Measurements from ENCODE around the gene QSOX1.

The QSOX1 gene

GRCh38 chr1:180232521-180233043 is 77.9 kb downstream of the QSOX1 start:
- DNase-seq (ENCODE audit: low read depth in 1 of 2, low spot score in 1 of 2), result no peak

GRCh38 chr1:180233191-180234011 is 78.7 kb downstream of the QSOX1 start:
- no peak for DNase-seq (ENCODE audit: low read depth in 1 of 2, low spot score in 1 of 2)

- no peak for DNase-seq (ENCODE audit: low read depth in 1 of 2, low spot score in 1 of 2)
Observed at GRCh38 chr1:180234369-180235076, 79.9 kb downstream of the QSOX1 start.

DNA sequence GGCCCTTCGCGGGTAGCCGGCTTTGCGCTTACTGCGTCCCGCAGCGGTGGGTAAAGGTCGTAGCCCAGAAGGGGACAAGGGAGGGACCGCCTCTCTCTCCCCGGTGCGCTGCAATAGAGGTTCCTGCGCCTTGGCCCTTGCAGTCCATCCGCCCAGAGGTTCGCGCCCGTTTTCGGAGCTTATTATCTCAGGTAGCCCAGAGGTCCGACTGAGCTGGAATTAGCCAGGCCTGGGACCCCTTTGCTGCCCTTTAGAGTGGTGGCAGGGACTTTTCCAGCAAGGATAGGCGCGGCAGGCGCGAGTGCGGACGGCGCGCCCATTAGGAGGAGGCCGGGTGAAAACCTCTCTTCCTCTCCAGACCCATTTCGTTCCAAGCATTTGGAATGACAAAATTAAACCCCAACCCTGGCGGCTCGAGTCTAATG is 80.4 kb downstream of the QSOX1 start:
- no peak for DNase-seq (ENCODE audit: low read depth in 1 of 2, low spot score in 1 of 2)

- no peak for DNase-seq (ENCODE audit: low read depth in 1 of 2, low spot score in 1 of 2)
Observed at GRCh38 chr1:180235502-180236239, 81.0 kb downstream of the QSOX1 start.

DNA sequence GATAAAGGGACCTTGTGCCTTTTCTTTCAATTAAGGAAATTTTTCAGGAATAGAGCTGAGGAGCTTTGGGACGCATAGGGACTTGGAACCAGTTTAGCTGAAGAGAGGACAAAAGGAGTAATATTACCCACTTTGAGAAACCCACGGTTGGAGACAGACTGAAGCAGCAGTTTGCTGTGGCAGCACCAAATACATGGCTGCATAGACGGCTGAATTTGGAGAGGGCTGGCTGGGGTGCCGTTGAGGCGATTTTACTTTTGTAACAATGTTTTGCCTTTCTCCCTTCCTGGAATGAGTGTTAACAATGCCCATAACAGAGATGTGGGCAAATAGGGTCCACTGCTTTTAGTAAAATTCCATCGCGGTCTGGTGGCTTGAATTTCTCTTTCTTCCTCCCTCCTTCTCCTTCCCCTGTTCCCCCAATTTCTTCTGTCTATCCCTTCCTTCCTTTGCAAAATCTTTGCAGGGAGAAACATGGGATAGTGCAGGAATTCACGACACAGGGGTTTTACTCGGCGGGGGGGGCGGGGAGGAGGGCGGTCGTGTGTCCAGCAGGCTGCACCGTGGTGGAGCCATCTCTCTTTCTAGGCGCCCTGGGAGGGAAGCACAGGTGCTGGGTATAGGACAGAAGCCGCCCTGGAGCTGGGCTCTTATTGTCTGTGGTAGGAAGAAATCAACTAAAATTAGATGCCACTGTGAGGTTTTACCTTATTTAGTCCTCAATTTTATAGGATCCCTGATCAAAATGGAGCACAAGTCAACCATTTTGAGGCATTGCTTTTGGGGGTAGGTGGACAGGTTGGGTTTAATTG is 82.2 kb downstream of the QSOX1 start:
- DNase-seq (ENCODE audit: low read depth in 1 of 2, low spot score in 1 of 2), result no peak

GRCh38 chr1:180237869-180238476 is 83.3 kb downstream of the QSOX1 start:
- DNase-seq (ENCODE audit: low read depth in 1 of 2, low spot score in 1 of 2), result no peak

GRCh38 chr1:180238675-180239074 is 84.0 kb downstream of the QSOX1 start:
- DNase-seq (ENCODE audit: low read depth in 1 of 2, low spot score in 1 of 2), result no peak

DNA sequence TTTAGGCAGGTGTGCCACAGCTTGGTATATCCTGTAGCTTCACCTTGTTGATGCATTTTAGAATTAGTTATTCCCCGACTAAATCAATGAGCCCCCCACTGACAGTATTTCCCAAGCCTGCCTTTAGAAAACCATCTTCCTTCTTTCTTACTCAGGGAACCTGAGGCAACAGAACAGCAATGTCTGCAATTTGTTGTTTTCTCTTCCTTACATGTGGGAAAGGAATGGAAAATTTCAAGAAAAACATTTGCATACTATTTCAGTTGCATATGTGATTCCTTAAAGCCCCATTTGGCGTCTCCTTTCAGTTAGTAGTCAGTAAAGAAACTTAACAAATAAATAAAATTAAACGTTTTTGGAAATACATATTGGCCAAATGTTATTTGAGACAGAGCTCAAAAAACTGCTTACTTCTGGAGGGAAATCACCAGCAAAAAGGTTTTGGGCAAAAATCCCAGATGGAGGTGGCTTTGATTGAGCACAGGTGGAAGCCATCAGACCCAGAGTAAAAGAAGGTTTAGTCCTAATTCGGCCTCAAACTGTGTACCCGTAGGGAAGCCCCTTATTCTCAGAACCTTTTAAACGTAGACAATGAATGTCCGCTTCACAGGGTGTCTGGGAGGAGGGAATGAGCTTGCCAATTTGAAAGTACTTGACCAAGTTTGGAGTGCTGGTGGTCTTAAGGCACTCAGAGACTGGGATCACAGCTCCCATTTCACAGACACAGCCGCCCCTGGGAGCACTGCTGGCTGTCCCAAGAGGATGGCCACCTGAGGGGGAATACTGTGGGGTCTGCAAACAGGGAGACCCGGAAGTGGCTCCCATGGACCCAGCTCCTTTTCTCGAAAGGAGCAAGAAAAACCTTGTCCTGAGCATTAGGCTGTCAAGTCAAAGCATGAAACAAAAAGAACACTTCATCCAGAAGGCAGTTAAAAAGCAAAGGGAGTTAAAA is 84.8 kb downstream of the QSOX1 start:
- DNase-seq (ENCODE audit: low read depth in 1 of 2, low spot score in 1 of 2), result no peak

DNA sequence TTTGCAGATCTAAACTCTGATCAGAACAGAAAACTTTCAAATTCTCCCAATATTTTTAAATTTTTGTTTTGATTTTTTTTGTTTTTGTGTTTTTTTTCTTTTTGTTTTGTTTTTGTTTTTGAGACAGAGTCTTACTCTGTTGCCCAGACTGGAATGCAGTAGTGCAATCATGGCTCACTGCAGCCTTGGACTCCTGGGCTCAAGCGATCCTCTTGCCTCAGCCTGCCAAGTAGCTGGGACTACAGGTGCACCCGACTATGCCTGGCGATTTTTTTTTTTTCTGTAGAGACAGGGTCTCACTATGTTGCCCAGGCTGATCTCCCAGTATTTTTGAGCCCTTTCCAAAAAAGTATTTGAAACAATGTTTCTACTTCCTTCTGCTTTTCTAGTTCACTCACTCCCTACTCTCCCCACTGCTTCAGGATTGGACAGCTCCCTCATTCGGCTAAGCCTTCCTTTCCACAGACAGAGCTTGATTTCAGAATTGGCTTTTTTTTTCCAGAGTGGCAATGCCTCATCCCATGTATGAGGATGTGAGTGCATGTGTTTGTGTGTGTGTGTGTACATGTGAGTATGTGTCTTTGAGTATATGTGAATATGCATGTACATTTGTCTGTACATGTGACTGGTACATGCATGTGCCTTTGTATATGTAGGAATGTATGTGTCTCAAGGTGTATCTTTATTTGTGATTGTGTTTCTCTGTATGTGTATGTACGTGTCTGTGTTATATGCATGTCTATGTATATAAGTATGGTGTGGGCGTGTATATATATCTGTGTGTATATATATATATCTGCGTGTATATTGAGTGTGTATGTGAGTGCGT is 87.3 kb downstream of the QSOX1 start:
- no peak for DNase-seq (ENCODE audit: low read depth in 1 of 2, low spot score in 1 of 2)

DNA sequence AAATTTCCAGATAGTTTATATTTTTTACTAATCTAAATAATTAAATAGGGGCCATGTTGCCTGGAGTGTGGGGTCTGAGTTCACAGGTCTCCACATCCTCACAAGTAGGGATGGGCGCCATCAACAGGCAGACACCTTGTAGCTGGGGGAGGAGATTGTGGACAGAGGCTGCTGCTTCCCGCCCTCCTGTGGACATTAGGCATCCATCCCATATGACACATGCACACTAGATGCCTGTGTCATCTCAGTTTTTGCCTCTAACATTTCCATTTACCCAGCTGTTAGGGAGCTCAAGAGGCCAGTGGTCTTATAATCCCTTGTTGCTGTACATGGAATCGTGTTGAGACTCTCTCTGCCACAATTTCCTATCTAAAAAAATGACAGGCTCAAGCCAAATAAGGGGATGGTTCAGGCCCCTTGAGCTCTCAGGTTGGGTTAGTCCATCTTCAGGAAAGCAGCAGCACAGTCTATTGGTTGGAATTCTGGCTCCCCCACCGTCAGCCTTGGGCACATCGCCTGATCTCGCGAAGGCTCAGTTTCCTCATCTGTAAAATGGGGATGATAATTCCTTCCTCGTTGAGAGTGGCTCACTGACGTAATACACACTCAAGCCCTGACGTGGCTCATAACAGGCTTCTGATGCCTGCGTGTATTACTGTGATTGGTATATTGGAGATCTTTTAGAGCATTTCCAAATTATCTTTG is 89.0 kb downstream of the QSOX1 start:
- DNase-seq (ENCODE audit: low read depth in 1 of 2, low spot score in 1 of 2), result no peak

DNA sequence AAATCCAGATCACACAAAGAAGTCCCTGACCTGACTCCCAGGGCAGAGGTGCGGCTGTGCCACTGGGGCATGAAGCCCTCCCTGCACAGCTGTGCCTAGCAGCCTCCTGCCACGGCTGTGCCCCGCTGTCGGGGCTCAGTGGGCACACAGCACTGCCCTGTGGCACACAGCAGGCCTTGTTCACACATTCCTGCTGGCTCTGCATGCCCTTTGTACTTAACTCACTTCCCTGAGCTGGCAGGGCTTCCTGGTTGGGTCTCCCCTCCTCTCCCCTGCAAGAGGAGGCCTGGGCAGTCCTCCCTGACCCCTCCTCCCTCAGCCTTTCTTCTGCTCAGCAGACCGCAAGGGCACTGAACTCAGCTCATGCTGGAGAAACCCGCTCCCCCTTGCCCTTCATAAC is 90.2 kb downstream of the QSOX1 start:
- DNase-seq (ENCODE audit: low read depth in 1 of 2, low spot score in 1 of 2), result no peak

GRCh38 chr1:180246579-180246978 is 91.9 kb downstream of the QSOX1 start:
- no peak for DNase-seq (ENCODE audit: low read depth in 1 of 2, low spot score in 1 of 2)

- no peak for DNase-seq (ENCODE audit: low read depth in 1 of 2, low spot score in 1 of 2)
Observed at GRCh38 chr1:180247061-180247460, 92.4 kb downstream of the QSOX1 start.

GRCh38 chr1:180247580-180247979 is 92.9 kb downstream of the QSOX1 start:
- no peak for DNase-seq (ENCODE audit: low read depth in 1 of 2, low spot score in 1 of 2)

DNA sequence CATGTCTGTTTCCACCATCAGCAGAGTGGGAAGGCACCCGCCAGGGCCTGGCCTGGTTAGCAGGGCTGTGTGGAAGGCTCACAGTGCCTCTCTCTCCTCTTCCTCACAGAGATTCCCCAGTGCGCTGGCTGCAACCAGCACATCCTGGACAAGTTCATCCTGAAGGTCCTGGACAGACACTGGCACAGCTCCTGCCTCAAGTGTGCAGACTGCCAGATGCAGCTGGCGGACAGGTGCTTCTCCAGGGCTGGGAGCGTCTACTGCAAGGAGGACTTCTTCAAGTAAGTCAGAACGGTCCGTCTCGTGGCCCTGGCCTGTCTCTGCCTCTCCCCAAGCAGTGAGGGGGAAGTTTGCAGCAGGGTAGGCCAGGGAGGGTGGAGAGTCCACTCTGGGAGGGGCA is 93.5 kb downstream of the QSOX1 start:
- no peak for DNase-seq (ENCODE audit: low read depth in 1 of 2, low spot score in 1 of 2)

- no peak for DNase-seq (ENCODE audit: low read depth in 1 of 2, low spot score in 1 of 2)
Observed at GRCh38 chr1:180248731-180249681, 94.3 kb downstream of the QSOX1 start.

Data from stimulated activated CD4-positive, alpha-beta T cell treated with anti-CD3 and anti-CD28 coated beads, Interleukin-15, amount 100 ng/mL, for 1 hour (primary cell).